Hematopoietic multipotent progenitor cell treated with erythropoietin and hydrocortisone succinate and interleukin-3 and kit ligand, for 4 days (in vitro differentiated cells): ENCODE results near the gene USHBP1.

Experiments
- DNase-seq: peaks from one replicate; pipeline ENCODE4 v3.0.0-alpha.2; 2015

USHBP1 gene, protein sequence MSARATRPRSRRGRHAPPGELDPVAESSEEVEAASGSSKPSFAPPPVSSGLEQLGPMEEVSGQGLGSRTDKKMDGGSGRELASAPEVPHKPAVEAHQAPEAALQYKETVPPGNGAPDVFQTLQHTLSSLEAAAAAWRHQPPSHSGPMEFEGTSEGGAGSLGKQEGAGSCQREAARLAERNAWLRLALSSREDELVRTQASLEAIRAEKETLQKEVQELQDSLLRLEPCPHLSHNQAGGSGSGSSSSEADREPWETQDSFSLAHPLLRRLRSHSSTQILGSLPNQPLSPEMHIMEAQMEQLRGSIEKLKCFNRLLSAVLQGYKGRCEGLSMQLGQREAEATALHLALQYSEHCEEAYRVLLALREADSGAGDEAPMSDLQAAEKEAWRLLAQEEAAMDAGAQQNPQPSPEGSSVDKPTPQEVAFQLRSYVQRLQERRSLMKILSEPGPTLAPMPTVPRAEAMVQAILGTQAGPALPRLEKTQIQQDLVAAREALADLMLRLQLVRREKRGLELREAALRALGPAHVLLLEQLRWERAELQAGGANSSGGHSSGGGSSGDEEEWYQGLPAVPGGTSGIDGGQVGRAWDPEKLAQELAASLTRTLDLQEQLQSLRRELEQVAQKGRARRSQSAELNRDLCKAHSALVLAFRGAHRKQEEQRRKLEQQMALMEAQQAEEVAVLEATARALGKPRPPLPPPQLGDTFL

DNA sequence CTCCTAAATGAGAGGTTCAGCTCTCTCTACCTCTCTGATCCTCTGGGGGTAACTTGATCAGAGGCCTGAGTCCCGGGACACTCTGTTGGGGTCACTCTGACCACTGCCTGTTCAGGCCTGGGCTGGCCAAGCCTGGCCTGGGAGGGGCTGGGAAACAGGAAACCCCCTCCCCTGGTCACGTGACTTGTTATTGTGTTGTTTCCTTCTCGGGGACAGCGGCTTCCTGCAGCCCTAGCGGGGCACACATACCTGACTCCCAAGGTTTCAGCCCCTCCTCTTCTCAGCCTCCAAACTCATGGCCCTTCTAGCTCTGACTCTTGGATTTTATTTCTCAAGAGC is at the start of gene USHBP1:
Gene USHBP1, minus strand, starts transcription at position 105 of the 339 bp plus-strand sequence. CDS start 446 bp downstream, outside the sequence.
- no peak for DNase-seq

DNA sequence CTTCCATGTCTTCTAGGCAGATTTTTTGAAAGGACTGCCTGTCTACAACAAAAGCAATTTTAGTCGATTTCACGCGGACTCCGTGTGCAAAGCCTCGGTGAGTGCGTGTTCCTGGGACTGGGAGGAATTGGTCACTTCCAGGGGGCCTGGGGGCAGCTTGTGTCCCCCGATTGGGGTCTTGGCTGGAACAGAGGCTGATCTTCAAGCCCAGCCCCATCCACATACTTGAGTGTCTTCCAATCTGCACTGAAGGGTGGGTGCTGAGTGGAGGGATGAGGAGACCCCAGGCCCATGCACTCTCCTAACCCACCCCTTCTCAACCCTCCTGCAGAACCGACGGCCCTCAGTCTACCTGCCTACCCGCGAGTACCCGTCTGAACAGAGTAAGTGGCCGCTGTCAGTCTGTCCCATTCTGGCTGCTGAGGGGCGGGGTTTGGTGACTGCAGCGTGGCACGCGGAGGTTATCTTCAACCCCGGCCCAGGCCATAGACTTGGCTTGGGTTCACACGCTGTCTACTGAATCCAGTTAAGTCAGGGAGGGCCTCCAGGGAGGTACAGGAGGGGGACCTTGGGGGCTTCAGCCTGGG is 49.6 kb upstream of the USHBP1 start:
- DNase-seq, result no peak

DNA sequence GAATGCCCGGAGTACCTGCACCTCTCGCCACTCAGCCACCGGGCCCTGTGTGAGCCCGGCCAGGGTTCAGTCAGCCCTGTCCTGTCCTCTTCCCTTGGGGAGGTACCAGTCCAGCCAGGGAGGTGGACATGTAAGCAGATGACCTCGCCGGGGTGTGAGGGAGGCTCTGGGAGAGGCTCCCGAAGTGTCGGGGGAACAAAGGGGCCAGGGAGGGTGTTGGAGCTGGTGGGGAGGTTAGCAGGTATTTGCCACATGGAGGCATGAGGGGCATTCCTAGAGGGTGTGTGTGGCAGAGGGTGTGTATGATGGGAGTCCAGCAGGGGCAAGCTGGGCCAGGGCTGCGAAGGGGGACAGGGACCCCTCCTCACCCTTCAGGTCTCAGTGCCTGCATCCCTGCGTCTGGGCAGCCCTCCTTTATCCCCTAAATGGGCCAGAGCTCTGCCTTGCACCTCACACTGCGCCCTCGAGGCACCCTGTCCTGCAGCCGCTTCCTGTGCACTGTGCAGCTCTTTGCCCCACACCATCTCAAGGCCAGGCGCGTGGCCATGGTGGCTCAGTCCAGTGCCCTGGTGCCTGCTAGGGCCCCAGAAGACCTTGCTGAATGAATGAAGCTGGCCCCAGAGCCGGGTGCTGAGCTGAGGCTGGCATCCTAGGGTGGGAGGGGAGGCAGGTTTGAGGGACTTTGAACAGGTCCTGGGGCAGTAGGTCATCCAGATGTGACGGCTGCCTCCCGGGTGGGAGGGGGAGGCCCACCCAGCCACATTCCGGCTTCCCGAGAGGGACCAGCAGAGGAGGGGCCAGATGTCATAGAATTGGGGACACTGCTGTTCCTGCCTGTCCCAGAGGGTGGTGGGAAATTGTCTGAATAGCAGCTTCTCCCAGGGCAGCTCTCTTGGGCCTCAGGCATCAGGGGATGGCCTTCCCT is 47.9 kb upstream of the USHBP1 start:
- DNase-seq, result no peak

DNA sequence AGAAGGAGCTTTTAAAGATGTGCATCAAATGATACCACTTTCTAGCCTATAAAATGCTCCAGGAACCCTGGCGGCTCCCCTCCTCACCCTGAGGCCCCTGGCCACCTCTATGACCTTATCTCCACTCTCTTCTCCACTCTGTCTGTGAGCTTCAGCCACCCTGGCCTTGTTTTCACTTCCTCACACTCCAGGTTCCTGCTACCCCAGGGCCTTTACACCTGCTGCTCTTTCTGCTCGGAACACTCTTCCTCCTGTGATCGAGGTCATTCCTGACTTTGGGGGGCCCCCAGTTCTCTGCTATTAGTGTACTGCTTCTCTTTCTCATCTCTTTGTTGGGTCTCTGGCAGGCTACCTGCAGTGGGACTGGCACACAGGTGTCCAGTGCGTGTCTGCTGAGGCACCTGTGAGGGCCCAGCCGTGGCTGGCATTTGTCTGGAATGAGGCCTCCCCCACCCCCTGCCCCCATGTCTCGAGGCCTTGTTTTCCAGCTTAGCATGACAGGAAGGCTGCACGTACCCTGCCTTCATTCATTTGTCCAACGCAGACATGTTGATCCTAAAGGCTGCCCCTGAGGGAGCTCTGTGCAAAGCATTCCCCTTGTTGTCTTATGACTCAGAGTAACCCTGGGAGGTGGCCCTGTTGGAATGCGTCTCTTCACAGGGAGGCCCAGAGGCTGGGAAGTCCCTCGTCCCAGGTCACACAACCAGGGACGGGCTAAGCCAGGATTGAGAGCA is 47.1 kb upstream of the USHBP1 start:
- no peak for DNase-seq

DNA sequence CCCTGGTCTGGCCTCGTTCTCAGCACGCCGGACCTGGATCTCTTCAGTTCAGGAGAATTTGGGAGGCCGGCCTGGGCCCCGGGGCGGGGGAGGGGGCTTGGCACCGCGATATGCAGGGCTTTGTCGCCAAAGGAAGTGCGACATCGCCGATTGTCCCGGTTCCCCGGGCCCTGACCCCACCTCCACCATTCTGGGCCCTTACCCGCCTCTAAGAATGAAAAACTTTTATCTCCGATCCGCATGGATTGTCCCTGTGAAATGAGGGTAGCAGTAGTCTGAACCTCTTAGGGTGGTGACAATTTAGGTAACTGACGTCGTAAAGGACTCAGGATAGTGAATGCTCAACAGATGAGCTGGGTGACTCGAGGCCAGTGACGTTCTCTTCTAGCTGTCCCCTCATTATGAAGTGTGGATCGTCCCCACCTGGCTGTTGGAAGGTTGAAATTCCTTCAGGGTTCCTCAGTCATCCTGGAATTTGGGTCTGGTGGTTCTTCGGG is 45.5 kb upstream of the USHBP1 start:
- DNase-seq, result no peak

DNA sequence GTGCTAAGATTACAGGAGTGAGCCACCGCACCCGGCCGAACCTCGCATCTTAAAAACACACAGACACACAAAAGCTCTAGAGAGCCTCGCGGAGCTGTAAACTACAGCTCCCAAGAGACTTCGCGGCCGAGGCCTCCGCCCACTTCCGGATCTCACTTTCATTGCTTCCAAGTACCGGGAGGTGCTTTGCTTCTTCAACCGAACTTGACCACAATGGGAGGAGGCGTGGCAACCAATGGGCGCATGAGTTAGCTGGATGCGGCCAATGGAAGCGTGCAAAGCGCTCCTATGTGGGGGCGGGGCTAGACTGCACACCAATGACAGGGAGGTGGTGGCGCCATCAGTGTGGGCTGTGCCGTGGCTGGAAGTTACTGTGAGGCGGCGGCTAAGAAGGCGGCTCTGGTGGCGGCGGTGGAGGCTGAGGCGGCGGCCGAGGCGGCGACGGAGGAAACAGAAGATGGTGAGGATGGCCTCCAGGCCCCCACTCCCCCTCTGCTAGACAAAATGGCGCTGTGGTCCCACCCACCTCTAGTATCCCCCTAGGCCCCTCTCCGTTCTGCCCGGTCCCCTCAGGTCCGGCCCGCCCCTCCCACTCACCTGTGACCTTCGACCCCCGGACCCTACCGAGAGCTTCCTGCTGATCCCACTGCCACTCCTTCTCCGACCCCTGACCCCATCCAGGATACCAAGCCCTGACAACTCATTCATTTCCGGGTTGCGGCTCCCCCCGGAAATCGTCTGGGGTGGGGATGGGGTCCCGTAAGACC is 44.8 kb upstream of the USHBP1 start, which contains the start of gene DDA1:
Gene DDA1, plus strand, starts transcription at position 366 of the 767 bp plus-strand sequence. Its CDS starts 92 bp downstream, at position 458.
- peak; percentile 100 for DNase-seq

DNA sequence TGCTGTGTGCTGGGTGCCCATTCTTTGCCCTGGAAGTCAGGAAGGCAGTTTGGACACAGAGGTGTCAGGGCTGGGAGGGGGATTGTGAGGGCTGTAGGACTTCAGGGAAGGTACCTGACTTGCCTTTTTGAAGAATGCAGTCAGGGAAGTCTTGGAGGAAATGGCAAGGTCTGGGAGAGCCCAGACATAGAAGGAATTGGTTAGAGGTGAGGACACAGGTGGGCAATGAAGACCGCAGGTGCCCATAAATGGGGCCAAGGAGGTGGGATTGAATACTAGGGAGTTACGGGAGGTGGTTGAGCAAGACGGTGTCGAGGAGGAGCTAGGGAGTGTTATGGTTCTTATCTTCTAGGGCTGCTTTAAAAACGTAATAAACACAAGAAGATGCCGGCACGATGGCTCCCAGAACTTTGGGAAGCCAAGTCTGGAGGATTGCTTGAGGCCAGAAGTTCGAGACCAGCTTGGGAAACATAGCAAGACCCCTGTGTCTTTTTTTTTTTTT is 43.4 kb upstream of the USHBP1 start:
- DNase-seq, result no peak

DNA sequence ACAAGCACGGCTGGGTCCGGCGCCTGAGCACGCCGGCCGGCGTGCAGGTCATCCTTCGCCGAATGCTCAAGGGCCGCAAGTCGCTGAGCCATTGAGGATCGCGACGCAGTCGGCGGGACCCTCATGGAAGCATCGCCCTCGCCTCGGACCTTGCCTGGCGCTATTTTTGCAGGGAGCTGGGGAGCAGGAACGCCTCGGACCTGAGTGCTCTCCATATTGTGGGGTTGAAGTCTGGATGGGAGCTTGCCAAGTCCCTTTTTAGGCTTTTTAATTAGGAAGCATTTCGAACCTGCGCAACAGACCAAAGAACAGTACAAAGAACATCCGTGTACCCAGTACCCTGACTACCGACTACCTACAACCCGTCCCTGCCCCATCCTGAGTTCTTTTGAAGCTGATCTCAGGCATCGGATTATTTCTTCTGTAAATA is 41.8 kb upstream of the USHBP1 start:
- no peak for DNase-seq

DNA sequence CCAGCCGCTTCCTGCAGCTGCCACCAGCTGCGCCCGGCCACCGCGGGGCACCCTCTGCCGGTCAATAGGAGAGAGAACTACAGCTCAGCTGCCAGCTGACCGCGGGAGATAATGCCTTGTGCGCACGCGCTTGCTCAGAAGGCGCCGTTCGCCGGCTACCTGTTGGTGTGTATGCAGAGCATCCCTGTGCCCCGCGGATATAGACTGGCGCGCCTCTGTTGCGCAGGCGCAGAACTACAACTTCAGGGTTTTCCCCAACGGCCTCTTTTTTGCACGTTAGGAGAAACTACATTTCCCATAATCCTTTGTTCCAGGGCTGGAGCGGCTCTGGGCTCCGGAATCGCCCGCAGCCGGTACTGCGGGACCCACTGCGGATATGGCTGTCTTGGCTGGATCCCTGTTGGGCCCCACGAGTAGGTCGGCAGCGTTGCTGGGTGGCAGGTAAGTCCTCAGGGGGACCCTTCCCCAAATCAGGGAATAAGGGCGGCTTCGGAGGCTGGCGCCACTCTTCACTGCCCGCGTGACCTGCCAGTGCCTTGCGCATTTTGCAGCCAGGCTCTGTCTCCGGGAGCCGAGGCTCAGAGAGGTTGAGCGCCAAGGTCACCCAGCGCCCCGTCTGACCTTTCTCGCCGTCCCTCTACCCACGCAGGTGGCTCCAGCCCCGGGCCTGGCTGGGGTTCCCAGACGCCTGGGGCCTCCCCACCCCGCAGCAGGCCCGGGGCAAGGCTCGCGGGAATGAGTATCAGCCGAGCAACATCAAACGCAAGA is 41.2 kb upstream of the USHBP1 start, which contains the start of gene MRPL34:
Gene MRPL34, plus strand, starts transcription at position 356 of the 768 bp plus-strand sequence. Its CDS starts 21 bp downstream, at position 377.
- DNase-seq, result peak; percentile 100

DNA sequence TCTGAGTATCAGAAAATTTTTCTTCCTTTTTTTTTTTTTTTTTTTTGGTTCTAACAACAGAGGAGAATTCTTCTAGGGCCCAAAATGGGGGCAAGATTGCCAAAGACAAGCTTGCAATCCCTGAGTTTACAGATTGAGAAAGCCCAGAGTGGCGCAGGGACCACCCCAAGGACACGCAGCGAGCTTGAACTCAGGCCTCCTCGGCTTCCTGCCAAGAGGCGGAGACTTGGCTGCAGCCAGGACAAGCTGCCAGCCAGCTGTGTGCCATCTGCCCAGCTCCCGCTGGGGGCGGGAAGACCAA is 40.6 kb upstream of the USHBP1 start:
- no peak for DNase-seq

DNA sequence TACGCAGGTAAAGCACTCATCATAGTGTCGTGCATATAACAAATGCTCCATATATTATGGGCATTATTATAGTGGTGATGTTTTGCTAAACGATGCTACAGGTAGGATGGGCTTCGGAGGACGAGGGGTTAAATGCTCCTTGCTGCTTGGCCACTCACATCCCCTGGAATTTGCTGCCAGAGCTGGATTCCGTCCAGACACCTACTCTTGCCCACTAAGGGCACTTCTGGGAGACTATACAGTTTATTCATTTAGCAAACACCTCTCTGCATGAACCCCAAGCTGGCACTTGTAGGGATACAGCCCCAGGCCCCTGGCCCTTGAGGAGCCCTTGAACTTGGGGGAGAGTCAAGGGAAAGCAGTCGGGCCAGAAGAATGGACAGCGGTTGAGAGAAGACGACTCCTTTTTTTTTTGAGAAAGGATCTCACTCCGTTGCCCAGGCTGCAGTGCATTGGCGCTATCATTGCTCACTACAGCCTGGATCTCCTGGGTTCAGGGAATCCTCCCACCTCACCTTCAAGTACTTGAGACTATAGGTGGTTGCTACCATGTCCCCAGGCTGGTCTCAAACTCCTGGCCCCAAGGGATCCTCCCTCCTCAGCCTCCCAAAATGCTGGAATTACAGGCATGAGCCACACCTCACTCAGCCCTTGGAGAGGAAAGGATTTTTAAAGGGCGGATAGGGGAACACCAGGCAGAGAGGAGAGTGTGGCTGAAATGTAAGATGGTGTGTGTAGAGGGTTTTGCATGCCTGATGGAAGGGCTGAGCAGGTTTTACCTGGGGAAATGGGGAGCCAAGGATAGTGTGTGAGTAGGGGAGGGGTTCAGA is 40.1 kb upstream of the USHBP1 start:
- DNase-seq, result no peak

DNA sequence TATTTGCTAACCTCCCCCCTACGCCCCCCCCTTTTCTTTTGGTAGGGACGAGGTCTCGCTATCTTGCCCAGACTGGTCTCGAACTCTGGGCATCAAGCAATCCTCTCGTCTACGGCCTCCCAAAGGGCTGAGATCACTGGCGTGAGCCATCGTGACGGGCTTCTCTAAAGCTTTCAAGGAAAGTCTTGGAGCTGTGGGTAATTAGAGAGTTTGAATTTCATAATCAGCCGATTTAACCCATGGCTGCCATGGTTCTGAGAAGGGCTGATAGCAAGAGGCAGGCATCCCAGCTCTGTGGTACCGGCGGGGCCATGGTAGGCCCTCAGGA is 39.4 kb upstream of the USHBP1 start:
- no peak for DNase-seq

DNA sequence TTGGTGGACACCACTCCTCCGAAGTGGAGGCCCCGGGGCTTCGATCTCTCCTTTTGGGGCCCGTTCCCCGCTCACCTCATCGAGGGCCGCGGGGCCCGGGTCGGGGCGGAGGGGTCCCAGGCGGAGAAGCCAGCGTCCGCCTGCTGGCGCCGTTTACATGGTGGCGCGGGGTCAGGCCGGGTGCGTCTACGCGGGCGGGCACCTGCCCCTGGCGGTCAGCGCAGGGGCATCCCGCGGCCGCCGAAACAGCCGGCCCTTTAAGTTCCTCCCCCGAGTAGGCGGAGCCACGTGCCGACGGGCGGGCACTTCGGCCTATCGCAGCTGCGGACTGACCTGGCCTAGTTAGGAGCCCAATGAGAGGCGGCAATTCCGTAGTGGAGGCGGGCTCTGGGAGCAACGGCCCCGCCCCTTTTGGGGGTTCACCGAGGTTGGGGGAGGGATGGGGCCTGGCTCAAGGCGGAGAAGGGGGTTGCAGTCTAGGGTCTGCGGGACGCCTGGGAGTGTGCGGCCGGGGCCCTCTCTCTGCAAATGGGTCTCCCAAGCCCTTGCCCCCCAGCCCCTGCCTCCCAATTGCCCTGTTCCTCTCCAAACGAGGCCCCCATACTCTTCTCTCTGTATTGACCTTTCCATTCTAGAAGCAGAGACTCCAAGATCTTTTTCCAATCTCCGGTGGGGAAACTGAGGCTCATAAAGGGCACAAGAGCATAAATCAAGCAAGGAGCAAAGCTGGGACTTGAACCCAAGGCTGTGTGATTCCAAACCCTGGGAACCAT is 38.8 kb upstream of the USHBP1 start, which contains the start of gene ABHD8:
Gene ABHD8, minus strand, starts transcription at position 259 of the 773 bp plus-strand sequence. CDS start 1,809 bp downstream, outside the sequence.
- DNase-seq, result peak; percentile 98

DNA sequence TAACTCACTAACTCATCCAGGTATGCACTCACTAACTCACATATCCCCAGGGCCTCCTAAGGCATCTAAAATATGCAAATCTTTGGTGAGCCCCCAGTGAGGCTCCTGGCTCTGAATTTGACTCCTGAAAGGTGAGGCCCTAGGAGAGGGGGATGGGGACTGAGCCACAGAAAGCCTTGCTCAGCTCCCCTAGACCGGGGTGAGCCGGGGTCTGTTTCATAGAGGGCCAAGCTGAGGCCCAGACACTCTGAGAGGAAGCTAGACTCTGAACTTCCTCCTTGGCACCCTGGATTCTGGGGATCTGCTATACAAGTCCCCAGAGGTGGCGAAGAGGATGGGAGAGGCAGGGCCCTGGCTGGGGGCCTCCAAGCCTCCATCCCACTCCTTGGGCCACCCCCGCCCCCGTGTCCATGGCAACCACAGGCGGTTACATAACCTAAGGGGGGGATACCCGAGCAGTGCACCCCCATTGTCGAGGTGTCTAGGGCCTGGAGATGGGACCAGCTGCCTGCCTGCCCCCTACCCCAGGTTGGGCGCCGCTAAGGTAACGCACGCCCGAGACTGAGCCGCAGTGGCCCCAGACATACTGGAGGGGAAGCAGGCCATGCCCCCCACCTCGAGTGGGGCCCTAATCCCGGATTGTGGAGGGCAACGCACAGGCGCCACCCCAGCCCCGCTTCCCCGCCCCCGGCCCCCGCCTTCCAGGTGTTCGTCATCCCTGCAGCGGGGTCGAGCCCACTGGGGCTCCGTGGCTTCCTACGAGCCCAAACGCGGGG is 38.0 kb upstream of the USHBP1 start:
- peak; percentile 59 for DNase-seq

DNA sequence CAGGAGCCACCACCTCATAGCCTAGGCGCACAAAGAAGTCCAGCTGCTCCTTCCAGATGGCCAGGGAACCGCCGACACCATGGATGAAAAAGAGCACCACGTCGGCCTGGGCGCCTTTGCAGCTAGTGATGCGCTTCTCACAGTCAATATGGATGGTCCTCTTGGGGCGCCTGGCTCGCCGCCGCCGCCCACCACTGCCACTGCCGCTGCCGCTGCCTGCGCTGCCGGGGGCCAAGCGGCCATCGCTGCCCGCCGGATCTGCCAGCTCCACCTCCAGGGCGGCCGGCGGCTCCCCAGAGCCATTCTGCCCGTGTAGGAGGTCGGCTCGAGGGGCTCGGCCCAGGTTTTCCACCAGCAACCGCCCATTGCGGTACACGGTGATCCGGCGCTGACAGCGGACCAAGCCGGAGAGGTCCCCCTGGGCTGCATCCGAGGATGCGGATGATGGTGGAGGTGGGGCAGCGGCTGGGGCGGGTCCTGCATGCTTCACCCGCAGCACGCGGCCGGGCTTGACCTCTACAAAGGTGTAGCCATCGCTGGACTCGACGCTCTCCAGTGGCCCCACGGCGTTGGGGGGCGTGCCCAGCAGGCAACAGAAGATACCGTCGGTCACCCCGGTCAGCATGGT is 36.6 kb upstream of the USHBP1 start:
- no peak for DNase-seq

DNA sequence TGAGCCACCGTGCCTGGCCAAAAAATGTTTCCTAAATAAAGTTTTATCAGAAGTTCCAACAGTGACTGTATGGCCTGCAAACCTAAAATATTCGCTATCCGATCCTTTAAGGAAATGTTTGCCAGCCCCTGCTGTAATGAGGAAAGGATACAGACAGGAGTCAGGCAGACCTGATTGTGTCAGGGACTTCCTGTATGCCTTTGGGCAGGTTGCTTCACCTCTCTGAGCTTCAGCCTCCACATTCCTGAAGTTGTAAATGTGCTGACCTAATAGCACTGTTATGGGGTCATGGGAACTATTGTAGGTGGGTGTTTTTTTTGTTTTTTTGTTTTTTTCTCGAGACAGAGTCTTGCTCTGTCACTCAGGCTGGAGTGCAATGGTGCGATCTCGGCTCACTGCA is 32.4 kb upstream of the USHBP1 start:
- DNase-seq, result no peak

DNA sequence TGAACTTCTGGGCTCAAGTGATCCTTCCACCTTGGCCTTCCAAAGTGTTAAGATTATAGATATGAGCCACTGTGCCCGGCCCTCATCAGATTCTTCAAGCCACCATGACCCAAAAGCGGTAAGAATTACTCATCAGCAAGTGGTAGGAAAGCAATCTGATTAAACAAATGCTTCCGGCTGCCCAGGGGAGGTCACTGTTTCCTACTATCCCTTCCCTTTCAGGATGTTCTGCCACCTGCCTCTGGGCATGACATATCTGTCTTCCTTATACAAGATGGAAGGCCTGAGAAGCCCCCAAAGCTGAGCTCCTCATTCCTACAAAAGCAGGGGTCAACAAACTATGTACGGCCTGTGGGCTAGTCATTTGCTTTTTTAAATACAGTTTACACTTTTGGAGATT is 31.7 kb upstream of the USHBP1 start:
- peak; percentile 62 for DNase-seq
